GM13977 (cell line): ENCODE measurements around the gene L3MBTL4.
A peak's percentile ranks its signal among the peaks of the same experiment; 100 is the strongest.
"Not testable (repeated sequence)": the region's sequence is repeated elsewhere in the genome, so short reads cannot be mapped to it uniquely, and the experiment has no call there.

ENCODE experiments used
- DNase-seq: peaks from one replicate; pipeline ENCODE4 v3.0.0; 2012; ENCODE audit warnings: low spot score
- CTCF ChIP-seq: IDR thresholded peaks from 2 replicates; pipeline ENCODE4 v1.5.1; 2012; ENCODE audit warnings: mild to moderate bottlenecking, control low read depth; ENCODE audit not compliant: insufficient read depth; ENCODE audit errors: extremely low read depth, missing control alignments
- in situ Hi-C: fragments of 300-500 bp; cut with MboI; formaldehyde crosslinking; loops from one replicate; pipeline ENCODE4 v1.12.0; 2022; ENCODE audit warnings: low sequenced_read_pairs, low pct_unique_long_range_greater_than_20kb, mixed read lengths, inconsistent platforms; ENCODE audit not compliant: unreplicated experiment

The L3MBTL4 gene

GRCh38 chr18:6423289-6423688, 8.6 kb upstream of the L3MBTL4 start:
- no peak for DNase-seq
- TF ChIP-seq CTCF: no peak
- in situ Hi-C loops: no loop called here

GRCh38 chr18:6414118-6414722, 491 bp downstream of the L3MBTL4 start:
- DNase-seq: peak; percentile 95
- peak; percentile 30 for TF ChIP-seq CTCF
- in situ Hi-C loops: no loop called here

GRCh38 chr18:6413579-6414117, 1.1 kb downstream of the L3MBTL4 start:
- DNase-seq: no peak
- TF ChIP-seq CTCF: no peak
- in situ Hi-C loops: no loop called here

- no peak for TF ChIP-seq CTCF
- DNase-seq: no peak
- in situ Hi-C loops: no loop called here
These were observed 1.7 kb downstream of the L3MBTL4 start for GRCh38 chr18:6412933-6413472.

- no peak for DNase-seq
- in situ Hi-C loops: no loop called here
- no peak for TF ChIP-seq CTCF
These were observed 3.3 kb downstream of the L3MBTL4 start for GRCh38 chr18:6411382-6411781.

- no peak for TF ChIP-seq CTCF
- DNase-seq: no peak
- in situ Hi-C loops: no loop called here
These were observed 4.8 kb downstream of the L3MBTL4 start for GRCh38 chr18:6409933-6410332.

- in situ Hi-C loops, DNase-seq: not testable (repeated sequence)
These were observed 6.2 kb downstream of the L3MBTL4 start for GRCh38 chr18:6408543-6408942.
